GM12878 (cell line): Measurements from ENCODE around the gene ASPDH. TPM values are rescaled to one million over a fixed set of nuclear protein-coding genes. Genes with fewer than 3 reads are reported as not detected.

ENCODE experiments used
- BHLHE40 ChIP-seq, 2 experiments: fragments of 450-650 bp in 1 of 2; IDR thresholded peaks; 2 replicates each; pipeline ENCODE4 v1.6.1; 2011 to 2017; ENCODE audit warnings: low read depth in 2 of 2, borderline replicate concordance in 1 of 2, improper control_type of control experiment in 1 of 2, low read length in 1 of 2, mild to moderate bottlenecking in 1 of 2
- BMI1 ChIP-seq: fragments of 450-650 bp; IDR thresholded peaks from 2 replicates; pipeline ENCODE4 v1.6.1; 2016; ENCODE audit warnings: mild to moderate bottlenecking, moderate library complexity, borderline replicate concordance
- CHD2 ChIP-seq: IDR thresholded peaks from 2 replicates; pipeline ENCODE4 v1.6.1; 2011; ENCODE audit warnings: low read depth, low read length, improper control_type of control experiment, borderline replicate concordance
- ESRRA ChIP-seq: IDR thresholded peaks from 2 replicates; pipeline ENCODE4 v1.6.1; 2012; ENCODE audit warnings: mild to moderate bottlenecking, low read length, improper control_type of control experiment
- EZH2 ChIP-seq: IDR thresholded peaks from 2 replicates; pipeline ENCODE4 v1.6.1; 2012; ENCODE audit warnings: low read depth, mild to moderate bottlenecking, control low read depth, inconsistent platforms, low read length, borderline replicate concordance; ENCODE audit not compliant: control insufficient read depth
- GATAD2B ChIP-seq: fragments of 450-650 bp; conservative IDR thresholded peaks from 2 replicates; pipeline ENCODE4 v1.6.1; 2017; ENCODE audit warnings: low read depth, mild to moderate bottlenecking, moderate library complexity
- HDAC6 ChIP-seq: fragments of 200-600 bp; sonication (generic); IDR thresholded peaks from one replicate; pipeline ENCODE4 v1.8.0; 2017; ENCODE audit warnings: antibody characterized with exemption; ENCODE audit not compliant: unreplicated experiment
- MXI1 ChIP-seq: fragments of 150-350 bp; IDR thresholded peaks from 2 replicates; pipeline ENCODE4 v1.6.1; 2011; ENCODE audit warnings: low read depth, mild to moderate bottlenecking, inconsistent platforms, low read length, improper control_type of control experiment
- NFYB ChIP-seq: IDR thresholded peaks from 2 replicates; pipeline ENCODE4 v1.6.1; 2011; ENCODE audit warnings: low read depth, mild to moderate bottlenecking, low read length, improper control_type of control experiment, moderate library complexity; ENCODE audit not compliant: insufficient read depth
- REST ChIP-seq: IDR thresholded peaks from 2 replicates; pipeline ENCODE4 v1.6.1; 2012; ENCODE audit warnings: mild to moderate bottlenecking, low read depth, low read length
- SIN3A ChIP-seq: IDR thresholded peaks from 2 replicates; pipeline ENCODE4 v1.6.1; 2012; ENCODE audit warnings: low read depth, low read length, improper control_type of control experiment
- SIX5 ChIP-seq: IDR thresholded peaks from 2 replicates; pipeline ENCODE4 v1.6.1; 2011; ENCODE audit warnings: mild to moderate bottlenecking, low read depth, low read length, moderate library complexity; ENCODE audit not compliant: severe bottlenecking
- TAF1 ChIP-seq: IDR thresholded peaks from 2 replicates; pipeline ENCODE4 v1.6.1; 2011; ENCODE audit warnings: mild to moderate bottlenecking, low read depth, low read length, borderline replicate concordance
- TCF12 ChIP-seq: IDR thresholded peaks from 2 replicates; pipeline ENCODE4 v1.6.1; 2011; ENCODE audit warnings: low read depth, mild to moderate bottlenecking, low read length
- WRNIP1 ChIP-seq: IDR thresholded peaks from 2 replicates; pipeline ENCODE4 v1.6.1; 2011; ENCODE audit warnings: low read depth, low read length, improper control_type of control experiment, borderline replicate concordance
- YBX1 ChIP-seq: fragments of 450-650 bp; IDR thresholded peaks from 2 replicates; pipeline ENCODE4 v1.6.1; 2016; ENCODE audit warnings: antibody characterized with exemption
- polyA plus RNA-seq, 11 experiments: library from polyadenylated mRNA; depleted of rRNA in 4 of 11; unstranded in 6 of 11; stranded (reverse) in 5 of 11; fragments of >200 nt; fragmentation: Nextera tagmentation in 4 of 11; fragmentation: Illumina TruSeq in 1 of 11; extraction: Ambion mirVana in 4 of 11; extraction: Trizol in 1 of 11; gene quantifications; 1 replicate in 1 of 11; 2 replicates in 10 of 11; pipeline versions ENCODE4 v1.2.1 to v1.2.3, GENCODE V29; 2011 to 2016; ENCODE audit warnings: inconsistent platforms in 2 of 11, missing spikeins in 2 of 11, low read depth in 1 of 11
- total RNA-seq, 4 experiments: library from RNA; depleted of rRNA in 3 of 4; stranded (reverse); fragments of >200 nt in 3 of 4; fragmentation: Illumina TruSeq in 1 of 4; extraction: Trizol in 1 of 4; gene quantifications; 2 replicates each; pipeline versions ENCODE4 v1.2.1 to v1.2.3, GENCODE V29; 2013 to 2021
- TF ChIP-seq, protein P1 (sequence below): IDR thresholded peaks from 2 replicates; pipeline ENCODE4 v1.6.1; 2012; ENCODE audit warnings: improper control_type of control experiment, low read depth, low read length; ENCODE audit not compliant: insufficient replicate concordance
- TF ChIP-seq, protein P2 (sequence below): fragments of 450-650 bp; IDR thresholded peaks from 2 replicates; pipeline ENCODE4 v1.6.1; 2017; ENCODE audit warnings: mild to moderate bottlenecking, moderate library complexity

Gene ASPDH
- total and polyA plus RNA-seq, 10 of the 15 experiments (the other 5 are each of a cell fraction or from before 2014, with no cell fraction given) = not detected

DNA sequence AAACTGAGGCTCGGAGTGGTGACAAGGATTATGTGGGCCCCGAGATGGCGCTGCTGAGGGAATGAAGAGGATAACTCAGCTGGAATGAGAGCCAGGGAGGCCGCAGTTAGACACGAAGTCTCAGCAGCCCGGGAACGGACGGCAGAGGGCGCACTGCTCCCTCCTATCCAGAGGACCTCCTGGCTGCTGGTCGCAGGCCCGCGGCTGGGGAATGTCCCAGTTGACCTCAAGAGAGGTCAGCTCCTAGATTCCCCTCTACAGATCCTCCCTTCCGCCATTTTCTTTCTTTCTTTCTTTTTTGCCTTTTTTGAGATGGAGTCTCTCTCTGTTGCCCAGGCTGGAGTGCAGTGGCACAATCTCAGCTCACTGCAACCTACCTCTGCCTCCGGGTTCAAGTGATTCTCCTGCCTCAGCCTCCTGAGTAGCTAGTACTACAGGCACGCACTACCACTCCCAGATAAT, 24.1 kb upstream of the ASPDH start (continued):
- TF ChIP-seq REST (no peak), TAF1 (no peak), YBX1 (no peak), SIX5 (no peak), MXI1 (no peak), EZH2 (no peak), TCF12 (no peak), NFYB (no peak), WRNIP1 (no peak), GATAD2B (no peak), CHD2 (no peak), HDAC6 (no peak), BHLHE40 (IDR thresholded peaks at IDR 0.05; ENCODE audit: borderline replicate concordance in 1 of 2, low read depth in 2 of 2, low read length in 1 of 2) (no peak), SIN3A (no peak), BMI1 (no peak), ESRRA (no peak)
- TF ChIP-seq, protein P1, sequence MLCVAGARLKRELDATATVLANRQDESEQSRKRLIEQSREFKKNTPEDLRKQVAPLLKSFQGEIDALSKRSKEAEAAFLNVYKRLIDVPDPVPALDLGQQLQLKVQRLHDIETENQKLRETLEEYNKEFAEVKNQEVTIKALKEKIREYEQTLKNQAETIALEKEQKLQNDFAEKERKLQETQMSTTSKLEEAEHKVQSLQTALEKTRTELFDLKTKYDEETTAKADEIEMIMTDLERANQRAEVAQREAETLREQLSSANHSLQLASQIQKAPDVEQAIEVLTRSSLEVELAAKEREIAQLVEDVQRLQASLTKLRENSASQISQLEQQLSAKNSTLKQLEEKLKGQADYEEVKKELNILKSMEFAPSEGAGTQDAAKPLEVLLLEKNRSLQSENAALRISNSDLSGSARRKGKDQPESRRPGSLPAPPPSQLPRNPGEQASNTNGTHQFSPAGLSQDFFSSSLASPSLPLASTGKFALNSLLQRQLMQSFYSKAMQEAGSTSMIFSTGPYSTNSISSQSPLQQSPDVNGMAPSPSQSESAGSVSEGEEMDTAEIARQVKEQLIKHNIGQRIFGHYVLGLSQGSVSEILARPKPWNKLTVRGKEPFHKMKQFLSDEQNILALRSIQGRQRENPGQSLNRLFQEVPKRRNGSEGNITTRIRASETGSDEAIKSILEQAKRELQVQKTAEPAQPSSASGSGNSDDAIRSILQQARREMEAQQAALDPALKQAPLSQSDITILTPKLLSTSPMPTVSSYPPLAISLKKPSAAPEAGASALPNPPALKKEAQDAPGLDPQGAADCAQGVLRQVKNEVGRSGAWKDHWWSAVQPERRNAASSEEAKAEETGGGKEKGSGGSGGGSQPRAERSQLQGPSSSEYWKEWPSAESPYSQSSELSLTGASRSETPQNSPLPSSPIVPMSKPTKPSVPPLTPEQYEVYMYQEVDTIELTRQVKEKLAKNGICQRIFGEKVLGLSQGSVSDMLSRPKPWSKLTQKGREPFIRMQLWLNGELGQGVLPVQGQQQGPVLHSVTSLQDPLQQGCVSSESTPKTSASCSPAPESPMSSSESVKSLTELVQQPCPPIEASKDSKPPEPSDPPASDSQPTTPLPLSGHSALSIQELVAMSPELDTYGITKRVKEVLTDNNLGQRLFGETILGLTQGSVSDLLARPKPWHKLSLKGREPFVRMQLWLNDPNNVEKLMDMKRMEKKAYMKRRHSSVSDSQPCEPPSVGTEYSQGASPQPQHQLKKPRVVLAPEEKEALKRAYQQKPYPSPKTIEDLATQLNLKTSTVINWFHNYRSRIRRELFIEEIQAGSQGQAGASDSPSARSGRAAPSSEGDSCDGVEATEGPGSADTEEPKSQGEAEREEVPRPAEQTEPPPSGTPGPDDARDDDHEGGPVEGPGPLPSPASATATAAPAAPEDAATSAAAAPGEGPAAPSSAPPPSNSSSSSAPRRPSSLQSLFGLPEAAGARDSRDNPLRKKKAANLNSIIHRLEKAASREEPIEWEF = no peak
- TF ChIP-seq, protein P2, sequence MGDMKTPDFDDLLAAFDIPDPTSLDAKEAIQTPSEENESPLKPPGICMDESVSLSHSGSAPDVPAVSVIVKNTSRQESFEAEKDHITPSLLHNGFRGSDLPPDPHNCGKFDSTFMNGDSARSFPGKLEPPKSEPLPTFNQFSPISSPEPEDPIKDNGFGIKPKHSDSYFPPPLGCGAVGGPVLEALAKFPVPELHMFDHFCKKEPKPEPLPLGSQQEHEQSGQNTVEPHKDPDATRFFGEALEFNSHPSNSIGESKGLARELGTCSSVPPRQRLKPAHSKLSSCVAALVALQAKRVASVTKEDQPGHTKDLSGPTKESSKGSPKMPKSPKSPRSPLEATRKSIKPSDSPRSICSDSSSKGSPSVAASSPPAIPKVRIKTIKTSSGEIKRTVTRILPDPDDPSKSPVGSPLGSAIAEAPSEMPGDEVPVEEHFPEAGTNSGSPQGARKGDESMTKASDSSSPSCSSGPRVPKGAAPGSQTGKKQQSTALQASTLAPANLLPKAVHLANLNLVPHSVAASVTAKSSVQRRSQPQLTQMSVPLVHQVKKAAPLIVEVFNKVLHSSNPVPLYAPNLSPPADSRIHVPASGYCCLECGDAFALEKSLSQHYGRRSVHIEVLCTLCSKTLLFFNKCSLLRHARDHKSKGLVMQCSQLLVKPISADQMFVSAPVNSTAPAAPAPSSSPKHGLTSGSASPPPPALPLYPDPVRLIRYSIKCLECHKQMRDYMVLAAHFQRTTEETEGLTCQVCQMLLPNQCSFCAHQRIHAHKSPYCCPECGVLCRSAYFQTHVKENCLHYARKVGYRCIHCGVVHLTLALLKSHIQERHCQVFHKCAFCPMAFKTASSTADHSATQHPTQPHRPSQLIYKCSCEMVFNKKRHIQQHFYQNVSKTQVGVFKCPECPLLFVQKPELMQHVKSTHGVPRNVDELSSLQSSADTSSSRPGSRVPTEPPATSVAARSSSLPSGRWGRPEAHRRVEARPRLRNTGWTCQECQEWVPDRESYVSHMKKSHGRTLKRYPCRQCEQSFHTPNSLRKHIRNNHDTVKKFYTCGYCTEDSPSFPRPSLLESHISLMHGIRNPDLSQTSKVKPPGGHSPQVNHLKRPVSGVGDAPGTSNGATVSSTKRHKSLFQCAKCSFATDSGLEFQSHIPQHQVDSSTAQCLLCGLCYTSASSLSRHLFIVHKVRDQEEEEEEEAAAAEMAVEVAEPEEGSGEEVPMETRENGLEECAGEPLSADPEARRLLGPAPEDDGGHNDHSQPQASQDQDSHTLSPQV = no peak
